ENCODE results near the gene SHB.

- no peak for TF ChIP-seq CTCF (IDR thresholded peaks at IDR 0.05; ENCODE audit: low read depth, low read length)
- no peak for TF ChIP-seq EZH2phosphoT487 (IDR thresholded peaks at IDR 0.05; ENCODE audit: low read depth)
Measured at GRCh38 chr9:37953775-37954437, 115.1 kb downstream of the SHB start.
